GM21529 (cell line): ENCODE results near the gene TIMM23.
"Not testable (repeated sequence)": the region's sequence is repeated elsewhere in the genome, so short reads cannot be mapped to it uniquely, and the experiment has no call there.

Experiments used
- ATAC-seq: cut with Tn5 transposase; IDR thresholded peaks from one replicate; pipeline ENCODE4 v1.9.1; 2021; ENCODE audit not compliant: unreplicated experiment

TIMM23 gene

DNA sequence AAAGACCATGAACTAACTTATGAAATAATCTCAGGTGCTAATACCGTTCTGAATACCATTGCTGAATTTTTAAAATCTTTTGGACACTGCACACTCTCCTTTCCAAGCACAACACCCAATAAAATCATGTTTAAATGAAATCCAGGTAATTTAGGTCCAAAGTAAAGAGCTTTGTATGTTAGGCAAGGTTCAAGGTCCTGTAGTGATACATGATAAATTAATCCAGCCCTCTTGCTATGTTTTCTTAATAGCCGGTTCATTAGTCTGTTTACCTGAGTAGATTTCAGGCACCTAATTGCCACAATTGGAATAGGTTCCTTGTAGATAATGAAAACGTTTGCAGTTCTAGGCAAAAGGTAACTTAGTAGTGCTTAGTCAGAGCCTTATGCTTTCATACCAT, 13.3 kb downstream of the TIMM23 start:
- ATAC-seq = not testable (repeated sequence)

DNA sequence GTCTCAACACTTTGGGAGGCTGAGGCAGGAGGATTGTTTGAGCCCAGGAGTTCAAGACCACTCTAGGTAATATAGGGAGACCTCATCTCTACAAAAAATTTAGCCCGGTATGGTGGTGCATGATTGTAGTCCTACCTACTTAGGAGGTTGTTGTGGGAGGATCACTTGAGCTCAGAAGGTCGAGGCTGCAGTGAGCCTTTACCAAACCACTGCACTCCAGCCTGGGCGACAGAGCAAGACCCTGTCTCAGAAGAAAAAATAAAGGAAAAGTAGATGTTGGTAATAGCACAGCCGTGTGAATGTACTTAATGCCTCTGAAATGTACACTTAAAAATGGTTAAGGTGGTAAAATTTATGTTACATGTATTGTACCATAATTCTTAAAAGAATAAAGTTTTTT, 25.3 kb downstream of the TIMM23 start:
- no peak for ATAC-seq

DNA sequence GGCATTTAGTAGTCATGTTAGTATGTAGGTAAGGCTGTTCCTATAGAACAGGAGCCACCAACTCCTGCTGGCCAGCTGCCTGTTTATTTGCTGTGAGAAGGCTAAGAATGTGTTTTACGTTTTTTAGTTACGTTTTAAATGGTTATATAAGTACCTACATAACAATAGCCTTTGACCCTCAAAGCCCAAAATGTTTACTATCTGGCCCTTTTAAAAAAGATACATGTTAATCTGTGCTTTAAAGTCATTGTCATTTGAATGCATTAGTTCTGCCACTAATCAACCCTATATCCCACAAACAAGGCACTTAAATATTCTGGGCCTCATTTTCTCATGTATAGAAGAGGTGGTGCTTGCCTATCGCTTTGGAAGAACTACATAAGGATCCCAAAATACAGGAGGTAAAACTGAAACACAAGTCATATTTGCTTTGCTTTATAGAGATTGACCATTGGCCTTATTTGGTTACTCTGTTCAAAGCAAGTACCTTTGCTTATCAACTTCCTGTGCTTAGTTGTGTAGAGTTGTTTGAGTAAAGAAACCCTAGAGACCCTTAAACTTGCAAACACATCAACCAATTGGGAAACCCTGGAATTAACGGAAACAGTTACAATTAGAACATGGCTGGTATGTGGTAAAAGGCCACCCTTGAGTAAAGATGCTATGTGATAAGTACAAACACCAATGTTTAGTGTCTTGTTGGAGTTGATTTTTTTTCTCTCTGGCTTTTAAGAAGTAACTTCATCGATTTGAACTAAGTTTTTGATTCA, 25.9 kb downstream of the TIMM23 start:
- no peak for ATAC-seq

DNA sequence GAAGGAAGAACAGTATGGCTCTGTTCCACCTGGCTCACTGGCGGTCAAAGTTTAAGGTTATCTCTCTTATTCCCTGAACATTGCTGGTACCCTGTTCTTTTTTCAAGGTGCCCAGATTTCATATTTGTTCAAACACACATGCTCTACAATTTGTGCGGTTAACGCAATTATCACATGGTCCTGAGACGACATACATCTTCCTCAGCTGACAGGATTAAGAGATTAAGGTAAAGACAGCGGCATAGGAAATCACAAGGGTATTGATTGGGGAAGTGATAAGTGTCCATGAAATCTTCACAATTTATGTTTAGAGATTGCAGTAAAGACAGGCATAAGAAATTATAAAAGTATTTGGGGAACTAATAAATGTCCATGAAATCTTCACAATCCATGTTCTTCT, 27.7 kb downstream of the TIMM23 start:
- not testable (repeated sequence) for ATAC-seq

DNA sequence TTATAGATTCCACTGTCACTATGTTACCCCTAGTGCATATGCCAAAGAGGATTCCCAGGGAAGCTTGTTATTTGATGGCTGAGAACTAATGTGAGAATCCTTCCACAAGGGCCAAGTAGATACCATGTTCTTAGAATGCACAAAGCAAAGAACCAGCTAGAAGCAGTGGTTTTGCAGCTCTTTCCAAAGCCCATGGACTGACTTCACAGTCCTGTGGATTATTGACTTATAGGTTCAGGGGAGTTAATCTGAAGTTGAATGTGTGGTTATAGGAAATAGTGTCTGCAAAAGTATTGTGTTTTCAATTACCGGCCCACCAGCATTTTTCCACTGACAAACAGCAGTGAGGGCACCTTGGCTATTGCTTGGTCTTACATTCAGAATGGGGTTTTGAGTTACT, 28.2 kb downstream of the TIMM23 start:
- ATAC-seq = no peak

DNA sequence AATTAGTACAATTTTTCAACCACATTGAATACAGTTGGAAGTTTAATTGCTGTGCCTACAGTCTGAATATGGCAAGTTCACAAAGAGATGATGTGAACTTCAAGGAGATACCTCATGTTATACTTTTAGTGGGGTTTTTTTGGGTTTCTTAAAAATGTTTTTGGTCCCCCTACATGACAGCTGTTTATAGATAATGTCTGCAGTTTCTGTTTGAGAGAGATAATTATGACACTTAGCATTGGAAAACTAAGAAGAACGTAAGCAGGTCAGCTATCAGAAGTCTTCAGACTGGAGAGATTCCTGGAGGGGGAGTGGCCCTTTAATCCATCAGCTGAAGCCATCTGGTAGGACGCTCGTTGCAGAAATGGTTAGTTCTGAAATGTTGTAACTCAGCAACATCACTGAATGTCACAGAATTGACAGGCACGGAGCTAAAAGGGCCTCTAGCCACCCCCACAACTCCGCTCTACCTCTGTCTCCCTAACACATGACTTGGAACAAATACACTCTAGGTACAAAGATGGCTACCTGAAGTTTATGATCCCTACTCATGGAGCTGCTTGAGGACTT, 29.0 kb downstream of the TIMM23 start:
- no peak for ATAC-seq

GRCh38 chr10:46002189-46002687, 29.9 kb downstream of the TIMM23 start:
- ATAC-seq = not testable (repeated sequence)

DNA sequence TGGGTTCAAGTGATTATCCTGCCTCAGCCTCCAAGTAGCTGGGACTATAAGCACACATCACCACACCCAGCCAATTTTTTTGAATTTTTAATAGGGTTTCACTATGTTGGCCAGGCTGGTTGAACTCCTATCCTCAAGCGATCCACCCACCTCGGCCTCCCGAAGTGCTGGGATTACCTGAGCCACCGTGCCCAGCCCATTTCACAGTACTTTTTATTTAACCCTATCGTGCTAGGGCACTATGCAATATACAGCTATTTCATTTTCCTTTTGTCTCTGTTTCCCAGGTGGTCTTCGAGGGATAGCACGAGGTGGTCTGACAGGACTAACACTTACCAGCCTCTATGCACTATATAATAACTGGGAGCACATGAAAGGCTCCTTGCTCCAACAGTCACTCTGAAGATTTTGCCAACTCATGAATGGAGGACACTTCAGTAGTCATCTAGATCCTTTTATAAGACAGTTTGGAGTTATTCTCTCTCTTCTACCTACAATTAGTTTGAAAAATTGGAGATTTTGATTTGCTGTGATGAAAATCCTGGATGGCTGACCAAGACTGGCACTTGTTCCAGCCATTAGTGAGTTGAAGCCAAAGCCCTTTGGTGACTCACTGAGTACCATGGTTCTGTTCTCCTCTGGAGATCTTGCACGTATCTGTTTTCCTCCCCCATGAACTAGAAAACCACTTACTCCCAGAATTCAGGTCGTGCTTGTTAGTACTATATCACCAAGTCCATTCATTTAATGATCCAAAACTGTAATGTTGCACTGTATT, 30.8 kb downstream of the TIMM23 start:
- ATAC-seq = no peak

GRCh38 chr10:46004963-46005362, 32.7 kb downstream of the TIMM23 start:
- no peak for ATAC-seq

DNA sequence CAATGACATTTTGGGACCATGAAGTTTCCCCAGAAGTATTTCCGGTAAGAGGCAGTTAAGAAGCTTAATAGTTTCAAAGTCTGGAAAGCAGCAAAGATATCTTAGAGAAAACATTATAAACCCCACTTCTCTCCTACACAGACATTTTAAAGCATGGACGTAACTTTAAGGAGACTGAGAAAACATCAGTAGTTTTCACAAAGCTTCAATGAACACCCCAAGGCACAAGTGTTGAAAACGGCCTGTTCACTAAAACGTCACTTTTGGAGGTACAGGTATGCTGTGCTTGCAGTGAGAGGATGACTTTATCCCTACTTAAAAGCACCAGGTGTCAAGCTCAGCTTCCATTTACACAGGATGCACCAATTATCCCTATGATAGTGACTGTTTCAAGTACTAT, 33.1 kb downstream of the TIMM23 start:
- no peak for ATAC-seq

DNA sequence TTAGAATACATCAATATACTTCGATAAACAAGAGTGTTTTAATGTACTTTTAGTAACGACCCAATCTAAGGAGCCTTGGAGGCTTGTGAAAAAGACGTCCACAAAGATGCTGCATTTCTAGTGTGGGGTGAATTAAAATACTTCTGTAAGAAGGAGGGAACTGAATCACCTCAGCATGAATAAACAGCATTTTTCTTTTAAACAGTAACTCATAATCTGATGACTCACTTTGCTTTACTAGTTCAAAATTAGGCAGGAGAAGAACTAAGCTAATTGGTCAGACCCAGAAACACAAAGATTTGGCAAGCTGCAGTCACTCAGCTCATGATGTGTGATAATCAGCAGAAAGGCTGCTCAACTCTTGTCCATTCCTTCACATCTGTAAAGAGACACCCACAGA, 33.9 kb downstream of the TIMM23 start:
- ATAC-seq = no peak

DNA sequence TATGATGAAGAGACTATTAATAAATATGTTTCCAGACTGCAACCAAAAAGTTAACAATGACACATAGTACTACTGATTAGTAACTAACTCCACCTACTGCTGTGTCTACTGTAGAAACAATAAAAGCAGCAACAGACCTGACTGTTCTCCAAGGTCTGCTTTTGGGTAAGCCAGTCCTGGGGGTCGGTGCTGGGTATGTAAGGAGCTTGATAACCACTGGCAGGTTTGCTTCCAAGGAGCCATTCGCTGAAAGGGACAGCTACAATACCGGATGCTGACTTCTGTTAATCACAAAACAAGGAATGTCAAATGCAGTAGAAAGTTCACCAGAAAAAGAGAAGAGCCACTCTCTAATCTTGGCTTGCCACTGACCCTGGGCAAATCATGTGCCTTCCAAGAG, 40.5 kb downstream of the TIMM23 start:
- ATAC-seq = no peak

GRCh38 chr10:46014206-46014605, 41.9 kb downstream of the TIMM23 start:
- no peak for ATAC-seq

DNA sequence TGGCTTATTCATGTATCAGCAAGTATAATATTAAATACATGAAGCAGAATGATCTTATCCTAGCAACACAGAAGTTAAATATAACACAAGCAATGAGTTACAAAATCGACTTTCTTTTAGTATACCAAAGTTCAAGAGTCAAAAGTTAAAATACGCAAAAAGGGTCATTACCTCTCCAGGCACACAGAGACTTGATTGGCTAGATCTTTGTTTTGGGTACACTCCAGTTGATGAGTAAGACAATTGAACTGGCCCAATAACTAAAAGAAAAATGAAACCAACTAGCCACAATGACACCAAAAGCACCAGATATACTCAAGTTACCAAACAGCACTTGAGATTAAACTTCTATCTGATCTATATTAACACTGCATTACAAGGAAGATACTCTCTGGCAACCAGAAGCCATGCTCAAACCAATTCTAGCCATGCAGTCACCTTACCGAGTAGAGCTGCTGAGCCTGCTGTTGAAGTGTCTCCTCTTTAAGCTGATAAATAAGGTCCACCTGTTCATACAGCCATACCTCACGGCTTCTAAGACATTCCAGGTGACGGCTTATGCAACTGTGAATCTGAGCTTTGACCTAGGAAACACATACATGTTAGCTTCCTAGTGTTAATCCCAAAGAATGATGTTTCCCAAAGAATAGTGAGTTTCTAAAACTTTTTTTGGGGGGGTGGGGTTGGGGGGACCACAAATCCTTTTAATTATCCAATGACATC, 42.6 kb downstream of the TIMM23 start:
- ATAC-seq = no peak

DNA sequence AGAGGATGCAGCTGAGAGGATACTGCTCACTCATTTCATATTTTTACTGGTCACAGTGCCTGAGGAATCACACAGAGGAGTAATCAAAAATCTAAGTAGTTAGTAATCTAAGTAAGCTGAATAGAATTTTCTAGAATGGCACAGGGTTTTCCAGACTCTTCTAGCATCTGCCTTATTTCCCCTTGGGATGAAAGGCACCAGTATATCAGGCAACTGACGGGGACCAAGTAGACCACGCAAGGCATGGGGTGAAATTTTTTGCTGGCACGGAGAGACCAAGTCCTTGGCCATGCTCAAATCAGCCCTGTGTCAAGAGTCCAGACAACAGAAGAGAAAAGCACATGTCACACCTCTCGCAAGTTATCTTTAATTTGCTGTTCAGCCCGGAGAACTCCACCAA, 43.9 kb downstream of the TIMM23 start:
- no peak for ATAC-seq

DNA sequence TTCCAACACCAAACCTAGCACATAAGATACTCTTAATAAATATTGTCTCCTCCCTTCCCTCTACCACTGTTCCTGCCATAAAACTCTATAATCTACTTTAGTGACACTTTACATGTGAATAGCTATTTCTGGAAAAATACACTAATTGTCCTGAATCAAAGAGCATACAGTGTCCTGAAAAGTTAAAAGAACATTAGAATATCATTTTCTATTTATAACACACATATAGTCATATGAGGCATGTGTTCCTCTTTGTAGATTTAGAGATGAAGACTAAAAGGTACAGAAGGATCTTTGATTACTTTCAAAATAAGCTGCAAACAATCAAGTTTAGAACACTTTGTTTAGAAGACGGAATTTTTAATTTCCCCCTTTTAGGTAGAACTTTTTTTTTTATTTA, 44.5 kb downstream of the TIMM23 start:
- ATAC-seq = no peak

GRCh38 chr10:46017733-46018132, 45.4 kb downstream of the TIMM23 start:
- no peak for ATAC-seq

GRCh38 chr10:46018453-46019176, 46.3 kb downstream of the TIMM23 start:
- no peak for ATAC-seq

DNA sequence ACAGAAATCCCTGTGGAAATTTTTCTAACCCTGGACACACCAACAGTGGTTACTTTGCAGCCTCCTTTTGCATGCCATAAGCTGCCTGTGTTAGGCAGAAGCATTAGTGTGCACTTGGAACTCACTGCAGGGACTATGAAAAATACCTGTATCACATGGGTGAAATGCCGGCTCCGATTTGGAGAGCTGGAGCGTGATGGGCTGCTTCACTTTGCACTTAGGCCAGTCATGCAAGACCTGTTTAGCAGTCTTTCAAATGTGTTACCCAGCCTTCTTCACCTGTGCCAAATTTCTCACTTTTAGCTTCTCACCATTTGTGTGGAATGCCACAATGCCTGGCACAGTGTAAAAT, 46.9 kb downstream of the TIMM23 start:
- ATAC-seq = no peak

DNA sequence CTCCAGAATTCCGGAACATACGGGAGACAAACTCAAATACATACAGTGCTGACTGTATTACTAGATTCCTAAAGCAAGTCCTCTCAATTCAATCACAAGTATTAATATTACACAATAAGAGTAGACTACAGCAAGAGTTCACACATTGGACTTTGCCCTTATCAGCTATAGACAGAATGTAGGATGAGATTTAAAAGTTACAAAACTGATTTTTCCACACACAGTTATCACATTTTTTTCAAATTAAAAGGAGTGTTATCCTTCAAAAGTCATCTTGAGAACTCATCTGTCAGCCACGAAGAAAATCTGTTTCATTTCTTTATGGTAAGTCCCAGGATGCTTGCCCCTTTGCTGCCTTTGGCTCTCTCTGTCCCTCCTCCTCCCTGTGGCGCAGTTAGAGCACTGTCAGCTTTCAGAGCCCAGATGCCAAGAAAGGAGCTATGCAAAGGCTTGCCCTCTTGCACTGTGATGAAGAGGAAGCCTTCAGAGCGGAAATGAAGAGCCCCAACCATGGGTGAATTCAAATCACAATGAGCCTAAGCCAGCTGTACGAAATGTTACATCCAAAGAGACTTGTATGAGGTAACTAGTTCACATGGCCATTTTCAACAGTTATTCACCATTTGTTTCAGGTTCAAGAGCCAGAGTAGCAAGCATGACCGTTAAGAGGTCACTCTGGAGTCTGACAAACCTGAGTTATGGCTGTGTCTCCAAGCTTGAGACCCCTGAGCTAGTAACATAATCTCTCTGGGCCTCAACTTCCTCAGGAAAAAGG, 47.5 kb downstream of the TIMM23 start:
- no peak for ATAC-seq
